SU-DHL-6 (cell line): ENCODE measurements around the gene H2BK1.

Experiments used
- EZH2phosphoT487 ChIP-seq: fragments of 200-600 bp; sonication (generic), shearing (Covaris generic); conservative IDR thresholded peaks from 2 replicates; pipeline ENCODE4 v1.6.1; 2018; ENCODE audit warnings: mild to moderate bottlenecking, antibody characterized with exemption, low read length, moderate library complexity, mixed read lengths
- TF ChIP-seq, protein P1 (sequence below): fragments of 200-600 bp; sonication (generic); IDR thresholded peaks from one replicate; pipeline ENCODE4 v1.5.1; 2017; ENCODE audit warnings: antibody characterized with exemption, mild to moderate bottlenecking, low read length, moderate library complexity; ENCODE audit not compliant: insufficient read depth, poor library complexity, severe bottlenecking

DNA sequence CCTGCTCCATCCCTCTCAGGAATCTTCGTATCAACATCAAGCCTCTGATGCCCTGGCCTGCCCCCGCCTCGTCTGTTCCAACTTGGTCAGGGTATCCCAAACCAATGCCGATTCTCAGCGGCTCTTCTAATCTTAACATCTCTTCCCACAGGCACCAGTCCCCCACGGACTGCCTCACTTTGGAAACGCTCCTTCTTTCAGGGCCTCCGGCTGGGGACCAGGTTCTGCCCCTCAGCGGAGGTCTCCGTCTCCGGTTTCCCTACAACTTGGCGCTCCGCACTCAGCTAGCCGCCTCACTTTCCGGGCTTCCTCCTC lies 16.2 kb upstream of the H2BK1 start:
- TF ChIP-seq, protein P1, sequence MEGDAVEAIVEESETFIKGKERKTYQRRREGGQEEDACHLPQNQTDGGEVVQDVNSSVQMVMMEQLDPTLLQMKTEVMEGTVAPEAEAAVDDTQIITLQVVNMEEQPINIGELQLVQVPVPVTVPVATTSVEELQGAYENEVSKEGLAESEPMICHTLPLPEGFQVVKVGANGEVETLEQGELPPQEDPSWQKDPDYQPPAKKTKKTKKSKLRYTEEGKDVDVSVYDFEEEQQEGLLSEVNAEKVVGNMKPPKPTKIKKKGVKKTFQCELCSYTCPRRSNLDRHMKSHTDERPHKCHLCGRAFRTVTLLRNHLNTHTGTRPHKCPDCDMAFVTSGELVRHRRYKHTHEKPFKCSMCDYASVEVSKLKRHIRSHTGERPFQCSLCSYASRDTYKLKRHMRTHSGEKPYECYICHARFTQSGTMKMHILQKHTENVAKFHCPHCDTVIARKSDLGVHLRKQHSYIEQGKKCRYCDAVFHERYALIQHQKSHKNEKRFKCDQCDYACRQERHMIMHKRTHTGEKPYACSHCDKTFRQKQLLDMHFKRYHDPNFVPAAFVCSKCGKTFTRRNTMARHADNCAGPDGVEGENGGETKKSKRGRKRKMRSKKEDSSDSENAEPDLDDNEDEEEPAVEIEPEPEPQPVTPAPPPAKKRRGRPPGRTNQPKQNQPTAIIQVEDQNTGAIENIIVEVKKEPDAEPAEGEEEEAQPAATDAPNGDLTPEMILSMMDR, result no peak
- TF ChIP-seq EZH2phosphoT487, result no peak
